Myocyte (in vitro differentiated cells): ENCODE results near the gene AHNAK. TPM values are rescaled to one million over a fixed set of nuclear protein-coding genes. Genes with fewer than 3 reads are reported as not detected.

Experiments
- DNase-seq: peaks from one replicate; pipeline ENCODE4 v3.0.0-alpha.2; 2012; ENCODE audit warnings: low read depth
- total RNA-seq: library from RNA; depleted of rRNA; stranded (reverse); fragments of >200 nt; gene quantifications from 2 replicates; pipeline ENCODE4 v1.2.3, GENCODE V29; 2014

AHNAK gene
- total RNA-seq, 1 donor from 2014 or later = 141 TPM

DNA sequence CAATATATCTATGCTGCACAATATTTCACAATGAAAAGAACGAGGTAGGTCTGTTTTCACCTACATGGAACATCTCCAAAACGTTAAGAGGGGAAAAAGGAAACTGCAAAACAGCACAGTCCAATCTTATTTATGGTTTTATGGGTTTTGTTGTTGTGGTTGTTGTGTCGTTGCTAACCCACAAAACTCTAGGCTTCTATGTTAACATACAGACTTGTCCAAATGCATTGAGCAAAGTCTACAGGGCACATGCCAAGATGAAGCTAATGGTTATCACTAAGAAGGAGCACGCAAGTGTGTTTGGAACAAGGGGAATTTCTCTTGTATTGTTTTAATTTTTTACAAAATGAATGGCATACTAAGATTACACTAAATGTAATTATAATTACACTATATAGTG is 48.6 kb downstream of the AHNAK start:
- no peak for DNase-seq

DNA sequence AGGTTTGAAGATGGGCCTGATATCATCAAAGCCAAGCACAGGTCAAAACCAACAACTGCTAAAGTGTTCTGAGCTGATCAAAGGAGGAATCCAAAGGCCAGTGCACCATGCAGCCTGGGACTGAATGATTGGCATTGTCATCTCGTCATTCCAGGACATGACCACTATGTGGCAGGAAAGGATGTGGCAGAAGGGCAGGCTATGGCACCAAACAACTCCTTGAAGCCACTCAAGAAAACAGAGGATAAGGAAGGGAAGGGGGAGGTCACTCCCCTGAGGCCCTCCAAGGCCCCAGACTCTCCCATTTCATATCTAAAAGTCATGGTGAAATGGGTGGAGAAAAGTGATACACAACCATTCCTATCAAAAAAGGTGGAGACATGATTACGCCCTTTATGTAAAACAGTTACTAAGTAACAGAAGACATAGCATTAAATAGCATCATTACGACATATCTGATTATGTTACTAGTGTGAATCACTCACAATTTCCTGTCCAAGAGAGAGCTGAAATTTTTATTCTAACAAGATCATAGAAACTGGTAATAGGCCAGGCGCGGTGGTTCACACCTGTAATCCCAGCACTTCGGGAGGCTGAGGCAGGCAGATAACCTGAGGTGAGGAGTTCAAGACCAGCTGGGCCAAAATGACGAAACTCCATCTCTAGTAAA is 49.3 kb downstream of the AHNAK start:
- DNase-seq = peak; percentile 57

DNA sequence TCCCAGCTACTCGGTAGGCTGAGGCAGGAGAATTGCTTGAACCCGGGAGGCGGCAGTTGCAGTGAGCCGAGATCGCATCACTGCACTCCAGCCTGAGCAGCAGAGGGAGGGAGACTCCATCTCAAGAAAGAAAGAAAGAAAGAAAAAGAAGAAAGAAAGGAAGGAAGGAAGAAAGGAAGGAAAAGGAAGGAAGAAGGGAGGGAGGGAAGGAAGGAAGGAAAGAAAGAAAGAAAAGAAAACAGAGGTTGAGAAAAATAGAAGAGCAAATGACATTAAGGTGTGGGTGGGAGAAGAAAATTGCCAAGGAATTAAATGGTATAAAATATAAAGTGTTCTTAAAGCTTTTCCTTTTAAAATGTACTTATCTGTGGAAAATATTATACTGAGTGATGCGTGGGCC is 49.9 kb downstream of the AHNAK start:
- DNase-seq = no peak

DNA sequence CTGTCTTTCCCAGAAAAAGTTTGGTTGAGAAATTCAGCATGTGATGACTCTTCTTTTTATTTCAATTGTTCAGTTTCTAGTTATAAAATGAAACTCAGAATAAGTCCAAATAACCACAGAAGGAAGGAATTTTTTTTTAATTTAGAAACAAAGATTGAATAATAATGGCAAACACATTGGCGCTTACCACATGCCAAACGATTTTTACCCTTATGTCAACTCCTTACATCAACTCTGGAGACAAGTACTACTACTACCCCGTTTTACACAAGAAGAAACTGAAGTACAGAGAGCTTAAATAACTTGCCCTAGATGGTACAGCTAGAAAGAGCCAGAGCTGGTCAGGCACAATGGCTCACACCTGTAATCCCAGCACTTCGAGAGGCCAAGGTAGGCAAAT is 52.4 kb downstream of the AHNAK start:
- DNase-seq = no peak

DNA sequence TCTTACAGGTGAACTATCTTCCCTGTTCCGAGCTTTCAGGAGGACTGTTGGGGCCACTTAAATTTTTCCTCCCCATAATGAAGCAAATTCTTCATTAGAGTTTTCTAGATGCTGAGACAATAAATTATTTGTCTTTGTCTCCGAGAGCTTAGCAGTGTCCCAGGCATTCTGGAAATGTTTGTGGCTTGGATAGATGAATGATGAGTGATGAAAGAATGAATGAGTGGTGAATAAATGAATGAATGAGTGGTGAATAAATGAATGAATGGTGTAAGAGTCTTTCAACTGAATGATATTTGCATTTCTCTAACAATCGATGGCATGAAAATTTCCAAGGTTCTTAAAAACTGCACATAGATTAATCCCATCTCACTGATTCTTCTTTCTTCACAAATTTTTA is 52.8 kb downstream of the AHNAK start:
- no peak for DNase-seq

DNA sequence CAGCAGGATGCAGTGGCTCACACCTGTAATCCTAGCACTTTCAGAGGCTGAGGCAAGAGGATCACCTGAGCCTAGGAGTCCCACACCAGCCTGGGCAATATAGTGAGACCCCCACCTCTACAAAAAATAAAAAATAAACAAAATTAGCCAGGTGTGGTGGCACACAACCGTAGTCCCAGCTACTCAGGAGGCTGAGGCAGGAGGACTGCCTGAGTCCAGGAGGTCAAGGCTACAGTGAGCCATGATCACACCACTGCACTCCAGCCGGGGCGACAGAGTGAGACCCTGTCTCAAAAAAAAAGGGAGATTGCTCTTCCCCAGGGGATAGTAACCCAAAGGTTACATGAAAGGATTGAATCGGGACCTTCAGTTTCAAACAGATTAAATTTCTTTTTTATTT is 54.0 kb downstream of the AHNAK start:
- no peak for DNase-seq

DNA sequence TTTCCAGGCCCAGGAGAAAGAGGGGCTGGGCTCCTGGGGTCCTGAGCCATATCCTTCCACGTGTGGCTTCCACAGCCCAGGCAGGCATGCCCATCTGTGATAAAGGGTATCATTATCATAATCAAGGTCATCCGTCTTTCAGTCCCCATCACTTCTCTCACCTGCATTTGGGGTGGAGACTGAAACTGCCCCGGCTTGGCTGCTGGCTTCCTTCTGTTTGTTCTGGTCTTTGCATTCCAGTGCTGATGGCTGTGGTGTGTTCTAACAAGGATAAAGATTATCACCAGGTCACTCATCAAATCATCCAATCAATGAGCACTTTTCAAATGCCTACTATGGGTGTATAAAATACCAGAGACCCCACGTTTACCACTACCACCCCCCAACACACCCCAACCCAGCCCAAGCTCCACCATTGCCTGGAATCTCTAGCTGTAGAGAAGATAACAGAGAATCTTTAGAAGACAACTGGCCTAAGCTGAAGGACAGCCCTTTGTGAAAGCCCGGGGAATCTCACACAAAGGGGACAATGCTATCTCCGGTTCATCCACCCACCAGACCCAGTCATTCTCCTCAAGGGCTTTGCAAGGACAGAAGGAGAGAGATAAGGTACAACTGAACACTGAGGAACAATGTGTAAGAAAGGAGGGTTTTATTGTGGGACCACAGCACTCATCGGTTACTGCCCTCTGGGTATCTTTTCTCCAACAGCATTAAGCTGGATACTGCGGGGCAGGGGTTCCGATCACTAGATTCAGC is 54.9 kb downstream of the AHNAK start:
- DNase-seq = no peak

DNA sequence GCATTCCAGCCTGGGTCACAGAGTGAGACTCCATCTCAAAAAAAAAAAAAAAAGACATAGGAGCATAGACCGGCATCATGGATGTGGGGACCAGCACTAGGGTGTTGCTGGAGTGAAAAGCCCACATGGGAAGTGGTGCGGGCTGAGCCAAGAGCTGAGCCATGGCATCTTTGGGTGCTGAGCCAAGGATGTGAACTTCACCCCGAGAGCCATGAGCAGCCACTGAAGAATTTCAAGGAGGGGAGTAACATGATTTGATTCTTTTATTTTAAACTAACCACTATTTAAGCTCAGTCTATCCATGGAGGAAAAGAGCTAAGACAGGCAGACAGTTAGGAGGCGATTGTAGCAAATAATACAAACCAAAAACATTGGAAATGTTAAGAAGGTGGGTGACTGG is 57.4 kb downstream of the AHNAK start:
- DNase-seq = no peak

DNA sequence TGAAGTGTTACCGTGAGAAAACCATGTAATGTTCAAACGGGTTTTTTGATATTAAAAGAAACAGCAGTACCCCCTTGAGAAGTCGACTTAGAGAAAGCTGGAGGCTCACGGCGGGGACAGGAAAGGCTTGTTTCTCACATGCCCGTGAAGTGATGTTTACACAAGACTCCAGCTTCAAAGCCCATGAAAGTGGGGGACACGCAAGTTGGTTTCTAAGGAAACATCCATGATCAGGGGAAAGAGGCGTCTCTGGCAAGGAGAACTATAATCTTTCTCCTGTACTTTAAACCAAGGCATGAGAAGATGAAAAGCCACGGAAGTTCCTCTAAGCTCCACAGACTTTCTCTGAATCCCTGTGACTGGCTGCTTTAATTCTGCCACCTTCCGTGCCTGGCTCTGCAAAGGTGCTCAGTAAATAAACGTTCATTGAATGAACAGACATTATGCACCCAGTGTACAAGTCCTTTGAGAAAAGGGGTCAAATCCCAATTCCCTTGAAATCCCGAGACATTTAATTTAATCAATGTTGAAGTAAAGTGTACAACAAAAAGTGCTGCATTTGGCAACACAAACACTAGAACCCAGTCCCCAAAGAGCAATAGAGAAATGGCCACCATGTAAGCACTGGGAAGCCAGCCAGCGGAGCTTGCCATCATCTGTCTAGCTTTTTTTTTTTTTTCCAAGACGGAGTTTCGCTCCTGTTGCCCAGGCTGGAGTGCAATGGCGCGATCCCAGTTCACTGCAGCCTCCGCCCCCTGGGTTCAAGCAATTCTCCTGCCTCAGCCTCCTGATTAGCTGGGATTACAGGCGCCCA is 58.7 kb downstream of the AHNAK start:
- no peak for DNase-seq

DNA sequence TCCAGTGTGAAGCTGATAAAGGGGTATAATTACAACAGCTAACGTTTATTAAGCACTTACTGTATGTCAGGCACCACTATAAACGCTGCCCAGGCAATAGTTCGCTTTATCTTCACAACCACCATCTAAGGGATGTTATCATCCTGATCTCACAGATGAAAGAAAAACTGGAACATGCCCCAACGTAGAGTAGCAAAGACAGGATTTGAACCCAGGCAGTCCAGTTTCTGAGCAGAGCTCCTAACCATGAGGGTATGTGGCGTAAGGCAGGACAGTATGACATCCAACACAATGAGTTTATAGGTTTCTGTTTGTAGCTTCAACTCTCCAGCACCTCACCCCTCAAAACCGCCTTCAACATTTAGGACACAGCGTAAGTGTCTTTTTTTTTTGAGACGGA is 59.5 kb downstream of the AHNAK start:
- DNase-seq = no peak

DNA sequence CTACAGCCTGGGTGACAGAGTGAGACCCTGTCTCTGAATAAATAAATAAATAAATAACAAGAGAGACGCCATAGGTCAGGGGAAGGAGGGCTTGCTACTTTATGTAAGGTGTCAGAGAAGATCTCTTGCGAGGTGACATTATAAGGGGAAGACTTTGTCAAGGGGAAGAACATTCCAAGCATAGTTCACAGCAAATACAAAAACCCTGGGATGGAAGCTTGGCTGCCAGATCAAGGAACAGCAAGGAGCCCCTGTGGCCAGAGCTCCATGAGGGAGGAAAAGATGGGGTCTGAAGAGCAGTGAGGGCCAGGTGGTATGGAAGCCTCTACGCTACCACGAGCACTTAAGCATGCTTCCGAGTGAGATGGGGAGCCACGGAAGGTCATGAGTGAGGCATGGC is 62.3 kb downstream of the AHNAK start:
- DNase-seq = no peak

DNA sequence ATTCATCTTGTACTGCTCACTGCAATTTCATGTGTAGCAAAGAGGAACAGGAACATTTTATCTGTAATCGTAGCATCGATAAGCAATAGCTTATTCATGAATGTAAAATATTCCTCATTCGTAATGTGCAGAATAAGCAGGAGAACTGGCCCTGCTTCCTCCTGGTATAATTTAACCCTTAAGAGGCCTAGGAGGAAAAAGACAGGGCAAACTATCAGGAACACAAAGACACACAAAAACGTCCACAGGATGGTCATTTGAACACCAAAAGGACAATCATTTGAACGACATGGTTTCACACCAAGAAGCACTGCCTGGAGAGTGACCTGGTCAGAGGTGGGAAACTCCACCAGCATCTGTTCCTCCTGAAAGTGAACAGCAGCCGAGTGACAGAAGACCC is 63.9 kb downstream of the AHNAK start:
- DNase-seq = no peak

DNA sequence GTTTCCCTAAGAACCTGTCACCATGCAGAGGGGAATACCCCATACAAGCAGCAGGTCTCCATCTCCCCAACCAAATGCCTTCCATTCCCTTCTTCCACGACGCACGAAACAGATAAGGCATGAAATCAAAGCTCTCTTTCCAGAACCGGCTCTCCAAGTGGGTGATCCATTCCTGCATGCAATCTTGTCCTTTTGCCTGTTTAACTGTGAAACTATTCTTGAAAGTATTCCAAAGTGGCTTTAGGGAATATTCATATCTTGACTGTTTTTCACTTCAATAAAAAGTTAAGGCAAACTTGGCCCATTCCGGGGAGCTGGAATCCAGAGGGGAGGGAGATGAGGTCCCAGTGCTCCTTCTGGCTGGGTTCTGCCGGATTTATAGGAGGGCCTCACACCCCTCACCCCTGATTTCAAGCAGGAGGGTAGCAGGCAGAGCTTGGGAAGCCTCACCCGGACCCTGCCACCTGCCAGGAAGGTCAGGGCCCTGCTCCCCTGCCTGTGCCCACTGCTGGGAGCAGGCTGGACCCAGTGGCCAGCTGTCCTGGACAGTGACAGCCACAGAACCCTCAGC is 66.9 kb downstream of the AHNAK start:
- peak; percentile 34 for DNase-seq

DNA sequence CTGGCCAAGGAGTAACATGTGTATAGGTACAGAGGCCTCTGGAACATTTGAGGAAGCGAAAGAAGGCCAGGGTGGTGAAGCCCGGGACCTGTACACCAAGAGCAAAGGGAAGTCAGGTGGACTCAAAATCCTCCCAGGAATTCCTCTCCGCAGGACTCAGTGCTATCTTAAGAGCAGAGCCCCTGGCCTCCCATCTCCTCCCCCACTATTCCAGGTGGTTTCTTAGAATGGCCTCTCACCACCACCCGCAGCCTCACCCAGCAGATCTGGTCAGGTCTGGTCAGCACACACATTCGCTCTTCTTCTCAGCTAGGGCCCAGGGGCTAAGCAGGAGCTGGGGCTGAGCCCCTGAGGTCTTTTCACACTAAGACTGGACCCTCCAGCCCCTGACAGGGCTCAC is 68.7 kb downstream of the AHNAK start:
- no peak for DNase-seq

DNA sequence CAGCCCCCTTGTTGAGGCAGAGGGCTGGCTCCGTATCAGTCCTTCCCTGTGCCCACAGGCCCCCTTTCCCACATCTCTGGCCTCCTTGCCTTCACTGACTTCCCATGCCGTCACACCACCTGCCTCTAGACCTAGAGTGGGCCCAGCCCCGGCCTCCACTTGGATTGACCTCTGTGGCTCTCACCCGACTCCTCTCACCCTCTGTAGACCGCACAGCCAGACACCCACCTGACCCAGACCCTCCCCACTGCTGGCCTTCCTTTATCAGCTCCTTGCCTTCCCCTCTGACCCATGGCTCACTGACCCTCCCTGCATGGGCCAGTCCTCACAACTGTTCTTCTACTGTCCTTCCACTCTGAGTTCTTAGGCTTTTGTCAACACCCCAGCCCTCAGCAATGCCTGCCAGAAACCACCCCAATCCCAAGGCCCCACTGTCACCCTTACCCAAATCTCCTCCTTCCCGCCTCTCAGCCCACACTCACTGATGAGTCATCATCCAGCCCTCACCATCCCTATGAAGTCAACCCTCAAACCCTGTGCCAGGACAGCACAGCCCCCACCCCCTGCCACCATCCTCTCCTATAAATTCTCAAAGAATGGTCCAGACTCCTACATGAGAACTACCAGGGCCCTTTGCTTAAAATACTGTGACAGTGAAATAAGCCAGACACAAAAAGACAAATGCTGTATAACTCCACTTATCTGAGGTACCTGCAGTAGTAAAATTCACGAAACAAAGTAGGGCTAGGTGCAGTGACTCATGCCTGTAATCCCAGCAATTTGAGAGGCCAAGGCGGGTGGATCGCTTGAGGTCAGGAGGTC is 74.3 kb downstream of the AHNAK start:
- DNase-seq = peak; percentile 65

DNA sequence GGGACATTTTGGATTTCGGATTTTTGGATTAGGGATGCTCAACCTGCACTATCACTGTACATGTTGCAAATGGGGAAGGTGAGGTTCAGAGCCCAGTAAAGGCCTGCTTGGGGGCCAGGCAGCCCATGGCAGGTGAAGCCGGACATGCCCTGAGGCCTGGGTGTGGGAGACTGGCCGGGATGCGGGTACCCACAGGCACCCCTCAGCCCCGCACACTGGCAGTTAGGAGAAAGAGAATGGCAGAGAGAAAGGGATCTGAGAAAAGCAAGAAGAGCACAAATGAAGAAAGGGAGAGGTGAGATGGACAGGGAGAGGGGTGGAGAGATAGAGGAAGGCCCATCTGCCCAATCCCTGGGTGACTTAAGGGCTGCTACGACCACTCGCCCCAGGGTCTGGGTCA is 75.0 kb downstream of the AHNAK start:
- DNase-seq = no peak

DNA sequence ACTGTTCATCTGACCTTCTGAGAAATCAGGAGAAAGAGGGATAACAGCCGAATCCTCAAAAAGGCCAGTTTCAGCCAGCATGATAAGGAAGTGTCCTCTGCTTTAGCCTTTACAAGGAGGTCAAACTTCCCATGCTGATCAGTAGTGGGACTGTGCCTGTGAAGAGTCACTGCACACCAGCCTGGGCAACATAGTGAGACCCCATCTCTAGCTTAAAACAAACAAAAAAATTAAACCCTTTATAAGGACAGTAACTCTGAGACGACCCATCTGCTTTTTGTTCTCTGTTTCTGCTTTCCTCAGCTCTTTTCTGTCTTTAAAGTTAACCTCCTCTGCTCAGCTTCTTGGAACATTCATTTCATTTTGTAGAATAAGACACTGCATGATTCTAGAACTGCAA is 78.0 kb downstream of the AHNAK start:
- DNase-seq = no peak

DNA sequence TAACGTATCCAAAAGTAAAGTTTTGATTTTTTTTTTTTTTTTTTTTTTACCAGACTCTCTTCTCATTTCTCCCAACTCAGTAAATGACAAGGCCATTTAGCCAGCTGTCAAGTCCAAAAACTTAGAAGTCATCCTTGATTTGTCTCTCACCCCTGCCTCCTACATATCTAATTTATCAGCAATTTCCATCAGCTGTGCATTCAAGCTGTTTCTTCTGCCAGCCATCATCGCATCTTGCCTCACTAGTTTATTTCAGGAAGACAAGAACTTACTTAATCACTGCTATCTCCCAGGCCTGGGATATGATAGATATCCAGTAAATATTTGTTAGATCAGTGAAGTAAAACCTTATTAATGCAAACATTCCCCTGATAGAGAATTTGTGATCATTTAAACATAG is 80.2 kb downstream of the AHNAK start:
- DNase-seq = no peak

DNA sequence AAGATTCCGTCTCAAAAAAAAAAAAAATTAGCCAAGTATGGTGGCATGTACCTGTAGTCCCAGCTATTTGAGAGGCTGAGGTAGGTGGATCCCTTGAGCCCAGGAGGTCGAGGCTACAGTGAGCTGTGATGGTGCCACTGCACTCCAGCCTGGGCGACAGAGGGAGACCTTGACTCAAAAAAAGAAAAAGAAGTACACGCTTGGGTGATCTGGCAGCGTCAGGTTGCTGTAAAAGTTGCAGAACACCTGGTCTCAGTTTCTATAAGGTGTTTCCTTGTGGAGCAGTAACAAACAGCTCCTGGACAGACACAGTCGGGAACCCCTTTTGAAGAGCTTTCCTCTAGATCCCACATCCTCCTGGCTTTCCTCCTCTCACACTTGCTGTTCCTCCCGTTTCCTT is 82.0 kb downstream of the AHNAK start:
- DNase-seq = no peak

DNA sequence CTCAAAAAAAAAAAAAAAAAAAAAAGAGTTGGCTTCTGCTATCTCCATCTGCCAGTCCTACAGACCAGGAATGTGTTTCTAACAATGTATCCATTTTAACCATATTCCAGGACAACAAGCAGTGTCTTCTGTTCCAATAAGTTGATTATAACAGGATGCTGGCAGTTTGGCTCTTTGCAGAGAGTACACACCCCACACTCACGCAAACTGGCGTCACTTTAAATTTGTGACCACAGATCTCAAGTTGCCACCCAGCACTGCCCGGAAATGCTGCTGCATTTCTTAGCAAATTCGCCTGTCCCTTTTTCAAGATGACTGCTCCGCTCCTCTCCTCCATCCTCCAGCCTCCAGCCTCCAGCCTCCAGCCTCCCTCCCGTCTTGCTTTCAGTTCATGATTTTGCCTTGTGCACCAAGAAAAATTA is 83.5 kb downstream of the AHNAK start:
- DNase-seq = no peak

DNA sequence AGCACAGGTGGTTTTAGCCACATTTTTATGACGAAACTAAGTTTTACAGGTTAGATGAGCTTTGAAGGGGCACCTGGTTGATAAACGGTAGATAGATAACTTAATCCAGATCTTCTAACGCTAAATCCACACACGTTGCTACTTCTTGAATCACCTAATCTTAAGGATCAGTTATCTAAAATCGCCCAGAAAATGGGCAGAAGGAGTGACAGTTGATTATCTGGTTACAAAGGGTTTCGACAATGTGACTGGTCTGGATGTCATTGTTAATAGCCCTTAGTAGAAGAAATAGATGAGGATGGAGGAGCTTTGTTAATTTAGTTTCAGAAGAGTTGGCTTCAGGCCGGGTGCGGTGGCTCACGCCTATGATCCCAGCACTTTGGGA is 84.1 kb downstream of the AHNAK start:
- DNase-seq = no peak
